Spinal cord (tissue), 10 donors: ENCODE measurements around the gene CEMP1. TPM values are rescaled to one million over a fixed set of nuclear protein-coding genes. Genes with fewer than 3 reads are reported as not detected.

Experiments
- DNase-seq, 6 donors: peaks; one replicate each; pipeline versions ENCODE4 v3.0.0 to v3.0.0-alpha.2; 2013 to 2015; ENCODE audit warnings: low spot score in 6 of 6, low read depth in 4 of 6
- H3K27ac ChIP-seq: one replicate; pipeline ENCODE4 v1.5.1; 2013; ENCODE audit warnings: low read depth, low read length, control low read depth
- H3K27me3 ChIP-seq: one replicate; pipeline ENCODE4 v1.6.1; 2013; ENCODE audit warnings: low read length; ENCODE audit not compliant: control insufficient read depth, insufficient read depth
- H3K36me3 ChIP-seq: one replicate; pipeline ENCODE4 v1.6.1; 2013; ENCODE audit warnings: low read length; ENCODE audit not compliant: control insufficient read depth, insufficient read depth
- H3K4me1 ChIP-seq: one replicate; pipeline ENCODE4 v1.6.1; 2013; ENCODE audit warnings: low read length; ENCODE audit not compliant: control insufficient read depth, insufficient read depth
- H3K4me3 ChIP-seq: one replicate; pipeline ENCODE4 v1.5.1; 2013; ENCODE audit warnings: low read depth, low read length, control low read depth
- H3K9me3 ChIP-seq: one replicate; pipeline ENCODE4 v1.6.1; 2013; ENCODE audit warnings: low read length; ENCODE audit not compliant: control insufficient read depth, insufficient read depth
- WGBS: methylation state at CpG from one replicate; pipeline ENCODE4 v1.1.5; 2013; ENCODE audit warnings: missing lambda C conversion rate; ENCODE audit not compliant: insufficient coverage; 5-methylcytosine and 5-hydroxymethylcytosine counted together
- polyA plus RNA-seq, 2 donors: library from polyadenylated mRNA; unstranded; fragments of 120-200 nt; gene quantifications; one replicate each; pipeline ENCODE4 v1.2.1, GENCODE V29; 2013; ENCODE audit not compliant: insufficient read length in 2 of 2
- small RNA-seq: library from RNA; depleted of rRNA; stranded (forward); fragments of <200 nt; gene quantifications from one replicate; pipeline ENCODE3, GENCODE V24; 2014; ENCODE audit warnings: low replicate concordance
- total RNA-seq, 2 donors: library from RNA; depleted of rRNA in 1 of 2; stranded (reverse); fragments of 120-200 nt in 1 of 2; fragments of >200 nt in 1 of 2; gene quantifications; one replicate each; pipeline versions ENCODE4 v1.2.3 to v1.2.4, GENCODE V29; 2013 to 2014
- donor health status: healthy.

CEMP1 gene
- total and polyA plus RNA-seq, 4 donors: 0.20 to 8.1 (median 3.5) TPM

- no peaks in the 10 kb centered on the region for H3K27me3 ChIP-seq
- peaks cover 54% of the 10 kb centered on the region for H3K4me1 ChIP-seq
- H3K4me3 ChIP-seq: no peak overlapping the region
- no peak for DNase-seq
- 94% methylated on average over 9 of the region's 12 CpGs for WGBS
- H3K36me3 ChIP-seq: peaks cover 55% of the 10 kb centered on the region
- H3K9me3 ChIP-seq: no peaks in the 10 kb centered on the region
- no peak overlapping the region for H3K27ac ChIP-seq
Observed at GRCh38 chr16:2480948-2481347, 50.3 kb downstream of the CEMP1 start.

Small RNA genes within 50 kb of the gene (small RNA-seq; reads per million reads assigned to genes)
- gene AC093525.1: not detected
- 0.06 reads per million for gene MIR3178

Other genes starting within 250 kb of the CEMP1 start
- 10 to 100 TPM; 34.3 to 61.0 TPM for gene ABCA3, start 190.7 kb downstream of the CEMP1 start, total RNA-seq
- gene ABCA3, start 190.7 kb downstream of the CEMP1 start, polyA plus RNA-seq: 10 to 100 TPM; 87.9 to 88.5 TPM
- 1 to 10 TPM; 7.6 to 8.9 TPM for gene CCNF, start 102.0 kb downstream of the CEMP1 start, total RNA-seq
- 10 to 100 TPM; 10.4 to 11.6 TPM for gene CCNF, start 102.0 kb downstream of the CEMP1 start, polyA plus RNA-seq
- 1 to 10 TPM; 4.4 to 8.0 TPM for gene TEDC2, start 71.3 kb downstream of the CEMP1 start, total RNA-seq
- gene TEDC2, start 71.3 kb downstream of the CEMP1 start, polyA plus RNA-seq: 10 to 100 TPM; 12.0 to 12.1 TPM
- 1 to 10 TPM; 1.6 to 3.0 TPM for gene NTN3, start 60.1 kb downstream of the CEMP1 start, total RNA-seq
- 1 to 10 TPM; 3.0 to 3.9 TPM for gene NTN3, start 60.1 kb downstream of the CEMP1 start, polyA plus RNA-seq
- 10 to 100 TPM; 22.2 to 22.8 TPM for gene TBC1D24, start 56.3 kb downstream of the CEMP1 start, total RNA-seq
- gene TBC1D24, start 56.3 kb downstream of the CEMP1 start, polyA plus RNA-seq: 10 to 100 TPM; 48.1 to 64.2 TPM
- gene ATP6V0C, start 17.5 kb downstream of the CEMP1 start, total RNA-seq: 10 to 100 TPM; 42.6 to 47.9 TPM
- 100 to 1,000 TPM; 642 to 659 TPM for gene ATP6V0C, start 17.5 kb downstream of the CEMP1 start, polyA plus RNA-seq
- 10 to 100 TPM; 15.4 to 38.0 TPM for gene AMDHD2, start 11.0 kb downstream of the CEMP1 start, total RNA-seq
- gene AMDHD2, start 11.0 kb downstream of the CEMP1 start, polyA plus RNA-seq: 10 to 100 TPM; 24.2 to 39.1 TPM
- 10 to 100 TPM; 31.7 to 37.6 TPM for gene PDPK1, start 6.6 kb upstream of the CEMP1 start, total RNA-seq
- gene PDPK1, start 6.6 kb upstream of the CEMP1 start, polyA plus RNA-seq: 10 to 100 TPM; 37.6 to 43.1 TPM
- 10 to 100 TPM; 17.4 to 25.7 TPM for gene KCTD5, start 151.1 kb upstream of the CEMP1 start, total RNA-seq
- gene KCTD5, start 151.1 kb upstream of the CEMP1 start, polyA plus RNA-seq: 10 to 100 TPM; 42.4 to 44.3 TPM
- 1 to 10 TPM; 2.1 to 2.5 TPM for gene PRSS27, start 188.8 kb upstream of the CEMP1 start, total RNA-seq
- 10 to 100 TPM in 1 of 2 donors, 1 to 10 TPM in 1; 9.7 to 11.5 TPM for gene PRSS27, start 188.8 kb upstream of the CEMP1 start, polyA plus RNA-seq
- 100 to 1,000 TPM; 105 to 159 TPM for gene SRRM2, start 221.2 kb upstream of the CEMP1 start, total RNA-seq
- 100 to 1,000 TPM; 494 to 610 TPM for gene SRRM2, start 221.2 kb upstream of the CEMP1 start, polyA plus RNA-seq
- 100 to 1,000 TPM; 136 to 660 TPM for gene ELOB, start 245.9 kb upstream of the CEMP1 start, total RNA-seq
- gene ELOB, start 245.9 kb upstream of the CEMP1 start, polyA plus RNA-seq: 100 to 1,000 TPM; 480 to 554 TPM